ENCODE data around the gene CACUL1.
"Not testable (repeated sequence)": the region's sequence is repeated elsewhere in the genome, so short reads cannot be mapped to it uniquely, and the experiment has no call there.

The CACUL1 gene

DNA sequence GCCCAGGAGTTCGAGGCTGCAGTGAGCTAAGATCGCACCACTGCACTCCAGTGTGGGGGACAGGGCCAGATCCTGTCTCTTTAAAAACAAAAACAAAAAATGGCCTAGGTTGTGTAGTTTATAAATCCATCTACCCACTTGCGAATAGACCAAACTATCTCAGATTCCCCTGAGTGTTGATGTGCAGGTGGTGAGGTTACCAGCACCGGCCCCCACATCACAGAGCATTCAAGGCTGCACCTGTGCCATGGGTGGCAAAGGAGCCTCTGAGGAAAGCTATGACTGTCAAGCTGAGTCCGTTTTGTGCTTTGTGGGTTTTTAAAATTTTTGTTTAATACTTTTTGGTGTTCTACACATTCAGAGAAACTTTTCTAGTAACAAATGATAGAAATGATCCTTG, 30.8 kb upstream of the CACUL1 start:
- no peak overlapping the region for H3K4me3 ChIP-seq (ENCODE audit: low read depth, low read length)
- H2AFZ ChIP-seq (ENCODE audit: low read length, unreplicated experiment) = no peak overlapping the region
- H3K27me3 ChIP-seq (ENCODE audit: insufficient read depth, low read length) = peaks cover 36% of the 10 kb centered on the region
- no peak overlapping the region for H3K27ac ChIP-seq (ENCODE audit: low read depth, low read length)
- no peaks in the 10 kb centered on the region for H3K79me2 ChIP-seq (ENCODE audit: control insufficient read depth, insufficient read depth, low read length, unreplicated experiment)
- no peaks in the 10 kb centered on the region for H3K4me1 ChIP-seq (ENCODE audit: control insufficient read depth, insufficient read depth, low read length, unreplicated experiment)
- H3K36me3 ChIP-seq (ENCODE audit: insufficient read depth, low read length) = no peaks in the 10 kb centered on the region

- Histone ChIP-seq H3K36me3 (ENCODE audit: insufficient read depth, low read length) (no peaks in the 10 kb centered on the region), H3K4me1 (ENCODE audit: control insufficient read depth, insufficient read depth, low read length, unreplicated experiment) (no peaks in the 10 kb centered on the region), H2AFZ (ENCODE audit: low read length, unreplicated experiment) (no peak overlapping the region), H3K79me2 (ENCODE audit: control insufficient read depth, insufficient read depth, low read length, unreplicated experiment) (no peaks in the 10 kb centered on the region), H3K27ac (ENCODE audit: low read depth, low read length) (no peak overlapping the region), H3K27me3 (ENCODE audit: insufficient read depth, low read length) (peaks cover 35% of the 10 kb centered on the region), H3K4me3 (ENCODE audit: low read depth, low read length) (no peak overlapping the region)
Observed at GRCh38 chr10:118783776-118784545, 29.2 kb upstream of the CACUL1 start.

- H3K4me3 ChIP-seq (ENCODE audit: low read depth, low read length); H3K36me3 ChIP-seq (ENCODE audit: insufficient read depth, low read length); H3K79me2 ChIP-seq (ENCODE audit: control insufficient read depth, insufficient read depth, low read length, unreplicated experiment); H3K4me1 ChIP-seq (ENCODE audit: control insufficient read depth, insufficient read depth, low read length, unreplicated experiment); H2AFZ ChIP-seq (ENCODE audit: low read length, unreplicated experiment); H3K27ac ChIP-seq (ENCODE audit: low read depth, low read length): not testable (repeated sequence)
- peaks cover 35% of the 10 kb centered on the region for H3K27me3 ChIP-seq (ENCODE audit: insufficient read depth, low read length)
Observed at GRCh38 chr10:118782916-118783465, 28.2 kb upstream of the CACUL1 start.

DNA sequence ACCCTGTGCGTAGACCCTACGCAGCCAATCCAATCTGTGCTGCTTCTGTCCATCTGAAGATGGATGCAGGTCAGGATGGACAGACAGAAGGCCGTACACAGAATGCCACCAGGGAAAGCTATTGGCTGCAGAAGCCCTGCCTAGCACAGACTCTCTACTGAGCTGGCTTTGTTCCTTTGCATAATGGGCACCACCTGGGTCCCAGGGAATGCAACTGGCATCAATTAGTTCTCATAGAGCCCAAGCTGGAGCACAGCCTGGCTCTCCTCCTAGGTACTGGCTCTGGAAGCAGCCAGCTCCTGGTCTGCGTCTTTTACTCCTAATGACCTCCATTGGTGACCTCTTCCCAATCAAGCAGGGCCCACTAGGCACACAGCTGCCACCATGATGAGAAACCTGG, 26.8 kb upstream of the CACUL1 start:
- Histone ChIP-seq H3K4me1 (ENCODE audit: control insufficient read depth, insufficient read depth, low read length, unreplicated experiment) (no peaks in the 10 kb centered on the region), H3K4me3 (ENCODE audit: low read depth, low read length) (no peak overlapping the region), H3K27me3 (ENCODE audit: insufficient read depth, low read length) (peaks cover 26% of the 10 kb centered on the region; the same call in 1 of the 2 replicates)

DNA sequence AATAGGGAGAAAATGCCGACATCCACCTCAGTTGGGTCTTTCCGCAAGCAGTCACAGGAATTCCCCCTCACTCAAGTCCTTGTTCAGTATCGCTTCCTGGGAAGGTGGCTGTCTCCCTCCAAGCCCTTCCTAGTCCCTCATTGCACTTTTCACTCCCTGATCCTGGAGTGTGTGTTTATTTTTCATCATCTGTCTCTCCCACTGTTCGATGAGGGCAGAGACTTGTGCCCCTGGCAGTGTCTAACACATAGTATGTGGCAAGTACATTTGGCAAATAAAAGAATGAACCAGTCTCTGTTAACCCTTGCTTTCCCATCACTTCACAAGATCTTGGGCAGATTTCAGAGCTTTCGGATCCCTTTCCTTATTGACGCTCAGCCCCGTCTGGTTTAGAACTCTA, 24.0 kb upstream of the CACUL1 start:
- Histone ChIP-seq H3K4me1 (ENCODE audit: control insufficient read depth, insufficient read depth, low read length, unreplicated experiment) (no peaks in the 10 kb centered on the region), H2AFZ (ENCODE audit: low read length, unreplicated experiment) (no peak overlapping the region), H3K36me3 (ENCODE audit: insufficient read depth, low read length) (no peaks in the 10 kb centered on the region), H3K27me3 (ENCODE audit: insufficient read depth, low read length) (peaks cover 10% of the 10 kb centered on the region; the same call in 1 of the 2 replicates), H3K27ac (ENCODE audit: low read depth, low read length) (no peak overlapping the region), H3K4me3 (ENCODE audit: low read depth, low read length) (no peak overlapping the region), H3K79me2 (ENCODE audit: control insufficient read depth, insufficient read depth, low read length, unreplicated experiment) (no peaks in the 10 kb centered on the region)

More for the DNA sequence above, 26.8 kb upstream of the CACUL1 start:
- H3K27ac ChIP-seq (ENCODE audit: low read depth, low read length) = no peak overlapping the region
- H3K79me2 ChIP-seq (ENCODE audit: control insufficient read depth, insufficient read depth, low read length, unreplicated experiment) = no peaks in the 10 kb centered on the region
- no peak overlapping the region for H2AFZ ChIP-seq (ENCODE audit: low read length, unreplicated experiment)
- no peaks in the 10 kb centered on the region for H3K36me3 ChIP-seq (ENCODE audit: insufficient read depth, low read length)

- Histone ChIP-seq H3K27ac (ENCODE audit: low read depth, low read length) (no peak overlapping the region), H3K79me2 (ENCODE audit: control insufficient read depth, insufficient read depth, low read length, unreplicated experiment) (no peaks in the 10 kb centered on the region), H3K4me1 (ENCODE audit: control insufficient read depth, insufficient read depth, low read length, unreplicated experiment) (no peaks in the 10 kb centered on the region)
Observed at GRCh38 chr10:118776960-118777359, 22.2 kb upstream of the CACUL1 start.

DNA sequence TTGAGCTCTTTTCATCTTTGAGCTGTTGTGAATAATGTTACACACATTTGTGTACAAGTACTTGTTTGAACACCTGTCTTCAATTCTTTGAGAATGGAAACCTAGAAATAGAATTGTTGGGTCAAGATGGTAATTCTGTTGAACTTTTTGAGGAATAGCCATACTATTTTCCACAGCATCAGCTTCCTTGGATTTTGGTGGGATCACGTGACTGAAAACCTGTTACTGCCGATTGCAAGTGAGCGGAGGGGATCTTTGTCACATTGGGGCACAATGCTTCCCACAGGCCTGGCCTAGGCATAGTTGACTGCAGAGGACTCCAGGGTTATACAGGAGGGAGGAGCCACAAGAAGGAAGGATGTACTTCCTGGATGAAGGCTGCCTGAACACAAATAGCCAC, 21.3 kb upstream of the CACUL1 start:
- Histone ChIP-seq H2AFZ (ENCODE audit: low read length, unreplicated experiment) (no peak overlapping the region), H3K4me3 (ENCODE audit: low read depth, low read length) (no peak overlapping the region), H3K4me1 (ENCODE audit: control insufficient read depth, insufficient read depth, low read length, unreplicated experiment) (no peaks in the 10 kb centered on the region), H3K79me2 (ENCODE audit: control insufficient read depth, insufficient read depth, low read length, unreplicated experiment) (no peaks in the 10 kb centered on the region), H3K36me3 (ENCODE audit: insufficient read depth, low read length) (no peaks in the 10 kb centered on the region), H3K27ac (ENCODE audit: low read depth, low read length) (no peak overlapping the region), H3K27me3 (ENCODE audit: insufficient read depth, low read length) (peaks cover 16% of the 10 kb centered on the region; the same call in 1 of the 2 replicates)

More at GRCh38 chr10:118776960-118777359, 22.2 kb upstream of the CACUL1 start:
- Histone ChIP-seq H3K36me3 (ENCODE audit: insufficient read depth, low read length) (no peaks in the 10 kb centered on the region), H2AFZ (ENCODE audit: low read length, unreplicated experiment) (no peak overlapping the region), H3K27me3 (ENCODE audit: insufficient read depth, low read length) (peaks cover 16% of the 10 kb centered on the region; the same call in 1 of the 2 replicates), H3K4me3 (ENCODE audit: low read depth, low read length) (no peak overlapping the region)

GRCh38 chr10:118775478-118775877, 20.7 kb upstream of the CACUL1 start:
- Histone ChIP-seq H3K4me1 (ENCODE audit: control insufficient read depth, insufficient read depth, low read length, unreplicated experiment) (no peaks in the 10 kb centered on the region), H2AFZ (ENCODE audit: low read length, unreplicated experiment) (no peak overlapping the region), H3K36me3 (ENCODE audit: insufficient read depth, low read length) (no peaks in the 10 kb centered on the region), H3K79me2 (ENCODE audit: control insufficient read depth, insufficient read depth, low read length, unreplicated experiment) (no peaks in the 10 kb centered on the region), H3K27ac (ENCODE audit: low read depth, low read length) (no peak overlapping the region), H3K27me3 (ENCODE audit: insufficient read depth, low read length) (peaks cover 16% of the 10 kb centered on the region; the same call in 1 of the 2 replicates), H3K4me3 (ENCODE audit: low read depth, low read length) (no peak overlapping the region)

GRCh38 chr10:118773041-118773440, 18.3 kb upstream of the CACUL1 start:
- H3K27ac ChIP-seq (ENCODE audit: low read depth, low read length) = no peak overlapping the region
- H3K79me2 ChIP-seq (ENCODE audit: control insufficient read depth, insufficient read depth, low read length, unreplicated experiment) = no peaks in the 10 kb centered on the region
- H3K36me3 ChIP-seq (ENCODE audit: insufficient read depth, low read length) = no peaks in the 10 kb centered on the region
- H2AFZ ChIP-seq (ENCODE audit: low read length, unreplicated experiment) = no peak overlapping the region
- peaks cover 6% of the 10 kb centered on the region; the same call in 1 of the 2 replicates for H3K27me3 ChIP-seq (ENCODE audit: insufficient read depth, low read length)
- H3K4me1 ChIP-seq (ENCODE audit: control insufficient read depth, insufficient read depth, low read length, unreplicated experiment) = no peaks in the 10 kb centered on the region
- H3K4me3 ChIP-seq (ENCODE audit: low read depth, low read length) = no peak overlapping the region

DNA sequence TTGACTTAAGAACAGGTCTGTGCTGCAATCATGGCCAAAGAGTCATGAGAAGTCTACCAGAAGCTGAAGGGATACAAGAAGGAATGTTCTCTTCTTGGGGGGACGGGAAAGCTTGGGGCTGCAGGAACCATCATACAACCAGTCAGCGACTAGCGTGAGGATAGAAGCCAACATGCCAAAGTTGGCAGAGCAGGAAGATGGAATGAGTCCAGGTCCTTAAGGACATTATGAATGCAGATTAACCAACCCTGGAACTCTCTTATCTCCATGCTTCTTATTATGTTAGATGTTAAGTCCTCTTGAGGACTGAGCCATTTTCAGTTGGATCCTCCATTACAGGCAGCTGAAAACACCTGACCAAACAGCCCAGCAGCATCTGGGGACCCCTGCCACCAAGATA, 17.2 kb upstream of the CACUL1 start:
- no peak overlapping the region for H2AFZ ChIP-seq (ENCODE audit: low read length, unreplicated experiment)
- no peaks in the 10 kb centered on the region for H3K36me3 ChIP-seq (ENCODE audit: insufficient read depth, low read length)
- no peak overlapping the region for H3K4me3 ChIP-seq (ENCODE audit: low read depth, low read length)
- H3K79me2 ChIP-seq (ENCODE audit: control insufficient read depth, insufficient read depth, low read length, unreplicated experiment) = no peaks in the 10 kb centered on the region
- H3K27me3 ChIP-seq (ENCODE audit: insufficient read depth, low read length) = peaks cover 6% of the 10 kb centered on the region; the same call in 1 of the 2 replicates
- no peaks in the 10 kb centered on the region for H3K4me1 ChIP-seq (ENCODE audit: control insufficient read depth, insufficient read depth, low read length, unreplicated experiment)
- H3K27ac ChIP-seq (ENCODE audit: low read depth, low read length) = no peak overlapping the region
